ENCODE results near the gene NATD1.

NATD1 gene

DNA sequence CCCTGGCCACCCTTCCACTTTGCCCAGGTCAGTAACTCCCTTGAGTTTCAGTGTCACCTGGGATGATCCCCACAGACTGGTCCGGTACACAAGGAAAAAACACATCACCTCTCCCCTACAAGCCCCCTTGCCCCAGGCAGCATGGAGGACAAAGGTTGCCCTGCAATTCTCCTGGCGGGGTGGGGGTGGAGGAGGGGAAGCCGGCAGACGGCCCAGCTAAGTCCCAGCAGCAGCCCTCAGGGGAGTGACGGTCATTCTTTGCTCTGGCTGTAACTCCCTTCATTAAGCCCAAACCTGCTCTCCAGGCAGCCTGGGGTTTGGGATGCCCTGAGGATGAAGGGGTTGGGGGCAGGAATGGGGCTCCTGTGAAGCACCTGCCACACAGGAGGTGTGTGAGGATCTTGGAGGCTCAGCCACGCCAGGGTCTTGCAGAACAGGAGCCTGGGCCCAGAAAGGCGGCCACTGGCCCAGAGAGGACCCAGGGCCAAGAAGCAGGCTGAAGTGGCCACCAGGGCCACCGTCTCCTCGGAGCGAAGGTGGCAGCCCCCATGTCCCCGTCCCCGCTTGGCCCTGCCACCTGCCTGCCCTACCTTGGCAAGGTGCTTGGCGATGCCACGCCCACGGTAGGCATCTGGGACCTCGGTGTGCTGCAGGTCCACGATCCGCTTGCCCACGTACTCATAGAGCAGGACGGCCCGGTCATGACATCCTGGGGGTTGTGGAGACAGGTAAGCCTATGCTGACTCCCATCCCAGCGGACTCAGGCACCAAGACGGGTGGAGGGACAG is 9.5 kb downstream of the NATD1 start:
- H3K4me1 ChIP-seq (ENCODE audit: control insufficient read depth in 1 of 2, insufficient read depth in 2 of 2, low read length in 2 of 2) = peaks cover 0 to 5% of the 10 kb centered on the region in 2 donors
- no peak overlapping the region for H3K9ac ChIP-seq (ENCODE audit: low read depth in 1 of 2, low read length in 2 of 2)
- no peak overlapping the region for H3K4me3 ChIP-seq (ENCODE audit: low read depth in 1 of 2, low read length in 2 of 2)
- H3K36me3 ChIP-seq (ENCODE audit: control insufficient read depth in 1 of 2, insufficient read depth in 2 of 2, low read length in 2 of 2) = no peaks in the 10 kb centered on the region
- no peaks in the 10 kb centered on the region for H3K9me3 ChIP-seq (ENCODE audit: control insufficient read depth in 1 of 2, low read length in 2 of 2)
- no peak overlapping the region for H3K27ac ChIP-seq (ENCODE audit: low read depth, low read length)
- no peaks in the 10 kb centered on the region for H3K27me3 ChIP-seq (ENCODE audit: control insufficient read depth in 1 of 2, insufficient read depth in 2 of 2, low read length in 2 of 2)

- no peak overlapping the region for H3K4me3 ChIP-seq (ENCODE audit: low read depth in 1 of 2, low read length in 2 of 2)
- no peaks in the 10 kb centered on the region for H3K9me3 ChIP-seq (ENCODE audit: control insufficient read depth in 1 of 2, low read length in 2 of 2)
- H3K4me1 ChIP-seq (ENCODE audit: control insufficient read depth in 1 of 2, insufficient read depth in 2 of 2, low read length in 2 of 2) = peaks cover 0 to 5% of the 10 kb centered on the region in 2 donors
- no peak overlapping the region for H3K9ac ChIP-seq (ENCODE audit: low read depth in 1 of 2, low read length in 2 of 2)
- H3K27me3 ChIP-seq (ENCODE audit: control insufficient read depth in 1 of 2, insufficient read depth in 2 of 2, low read length in 2 of 2) = no peaks in the 10 kb centered on the region
- no peak overlapping the region for H3K27ac ChIP-seq (ENCODE audit: low read depth, low read length)
- no peaks in the 10 kb centered on the region for H3K36me3 ChIP-seq (ENCODE audit: control insufficient read depth in 1 of 2, insufficient read depth in 2 of 2, low read length in 2 of 2)
These were observed 10.3 kb downstream of the NATD1 start for GRCh38 chr17:21242780-21243515.

GRCh38 chr17:21242026-21242697 is 11.0 kb downstream of the NATD1 start:
- Histone ChIP-seq H3K36me3 (ENCODE audit: control insufficient read depth in 1 of 2, insufficient read depth in 2 of 2, low read length in 2 of 2) (no peaks in the 10 kb centered on the region), H3K9ac (ENCODE audit: low read depth in 1 of 2, low read length in 2 of 2) (no peak overlapping the region), H3K9me3 (ENCODE audit: control insufficient read depth in 1 of 2, low read length in 2 of 2) (no peaks in the 10 kb centered on the region), H3K27ac (ENCODE audit: low read depth, low read length) (no peak overlapping the region), H3K4me3 (ENCODE audit: low read depth in 1 of 2, low read length in 2 of 2) (no peak overlapping the region), H3K27me3 (ENCODE audit: control insufficient read depth in 1 of 2, insufficient read depth in 2 of 2, low read length in 2 of 2) (no peaks in the 10 kb centered on the region), H3K4me1 (ENCODE audit: control insufficient read depth in 1 of 2, insufficient read depth in 2 of 2, low read length in 2 of 2) (peaks cover 0 to 5% of the 10 kb centered on the region in 2 donors)

- no peaks in the 10 kb centered on the region for H3K27me3 ChIP-seq (ENCODE audit: control insufficient read depth in 1 of 2, insufficient read depth in 2 of 2, low read length in 2 of 2)
- H3K4me3 ChIP-seq (ENCODE audit: low read depth in 1 of 2, low read length in 2 of 2) = no peak overlapping the region
- no peaks in the 10 kb centered on the region for H3K9me3 ChIP-seq (ENCODE audit: control insufficient read depth in 1 of 2, low read length in 2 of 2)
- peaks cover 0 to 5% of the 10 kb centered on the region in 2 donors for H3K4me1 ChIP-seq (ENCODE audit: control insufficient read depth in 1 of 2, insufficient read depth in 2 of 2, low read length in 2 of 2)
- no peak overlapping the region for H3K9ac ChIP-seq (ENCODE audit: low read depth in 1 of 2, low read length in 2 of 2)
- no peak overlapping the region for H3K27ac ChIP-seq (ENCODE audit: low read depth, low read length)
- no peaks in the 10 kb centered on the region for H3K36me3 ChIP-seq (ENCODE audit: control insufficient read depth in 1 of 2, insufficient read depth in 2 of 2, low read length in 2 of 2)
These were observed 11.6 kb downstream of the NATD1 start for GRCh38 chr17:21241564-21241963.

GRCh38 chr17:21240369-21241055 is 12.7 kb downstream of the NATD1 start:
- Histone ChIP-seq H3K4me3 (ENCODE audit: low read depth in 1 of 2, low read length in 2 of 2) (no peak overlapping the region), H3K9ac (ENCODE audit: low read depth in 1 of 2, low read length in 2 of 2) (no peak overlapping the region), H3K36me3 (ENCODE audit: control insufficient read depth in 1 of 2, insufficient read depth in 2 of 2, low read length in 2 of 2) (no peaks in the 10 kb centered on the region), H3K27ac (ENCODE audit: low read depth, low read length) (no peak overlapping the region), H3K4me1 (ENCODE audit: control insufficient read depth in 1 of 2, insufficient read depth in 2 of 2, low read length in 2 of 2) (peaks cover 0 to 5% of the 10 kb centered on the region in 2 donors), H3K9me3 (ENCODE audit: control insufficient read depth in 1 of 2, low read length in 2 of 2) (no peaks in the 10 kb centered on the region), H3K27me3 (ENCODE audit: control insufficient read depth in 1 of 2, insufficient read depth in 2 of 2, low read length in 2 of 2) (no peaks in the 10 kb centered on the region)

DNA sequence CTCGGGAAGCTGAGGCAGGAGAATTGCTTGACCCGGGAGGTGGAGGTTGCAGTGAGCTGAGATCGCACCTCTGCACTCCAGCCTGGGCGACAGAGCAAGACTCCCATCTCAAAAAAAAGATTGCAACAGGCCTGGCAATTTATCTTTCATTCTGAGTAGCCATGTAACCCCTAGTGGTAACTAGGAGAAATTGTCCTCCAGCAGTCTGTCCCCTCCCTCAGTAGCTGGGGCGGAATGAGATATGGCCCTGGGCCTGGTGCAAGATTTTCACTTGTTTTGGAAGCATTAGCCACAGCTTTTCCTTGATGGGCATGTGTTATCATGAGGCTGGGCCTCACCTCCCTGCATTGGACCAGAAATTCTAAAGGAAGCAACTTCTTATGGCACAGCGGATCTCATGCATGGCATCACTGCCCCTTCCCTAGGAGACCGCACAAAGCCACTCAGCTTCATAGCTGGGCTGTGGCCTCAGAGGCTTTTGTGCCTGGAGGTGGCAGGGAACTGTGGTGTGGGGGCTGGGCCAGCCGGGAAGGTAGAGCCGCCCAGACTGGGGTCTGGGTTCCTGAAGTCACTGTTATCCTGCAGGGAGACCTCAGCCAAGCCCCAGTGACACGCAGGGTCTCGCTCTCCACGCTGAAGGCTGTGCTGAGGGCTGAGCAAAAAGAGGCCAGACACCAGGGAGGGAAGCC is 13.4 kb downstream of the NATD1 start:
- peaks cover 0 to 5% of the 10 kb centered on the region in 2 donors for H3K4me1 ChIP-seq (ENCODE audit: control insufficient read depth in 1 of 2, insufficient read depth in 2 of 2, low read length in 2 of 2)
- H3K27me3 ChIP-seq (ENCODE audit: control insufficient read depth in 1 of 2, insufficient read depth in 2 of 2, low read length in 2 of 2) = no peaks in the 10 kb centered on the region
- no peak overlapping the region for H3K4me3 ChIP-seq (ENCODE audit: low read depth in 1 of 2, low read length in 2 of 2)
- H3K27ac ChIP-seq (ENCODE audit: low read depth, low read length) = no peak overlapping the region
- H3K9me3 ChIP-seq (ENCODE audit: control insufficient read depth in 1 of 2, low read length in 2 of 2) = no peaks in the 10 kb centered on the region
- H3K36me3 ChIP-seq (ENCODE audit: control insufficient read depth in 1 of 2, insufficient read depth in 2 of 2, low read length in 2 of 2) = no peaks in the 10 kb centered on the region
- H3K9ac ChIP-seq (ENCODE audit: low read depth in 1 of 2, low read length in 2 of 2) = no peak overlapping the region

DNA sequence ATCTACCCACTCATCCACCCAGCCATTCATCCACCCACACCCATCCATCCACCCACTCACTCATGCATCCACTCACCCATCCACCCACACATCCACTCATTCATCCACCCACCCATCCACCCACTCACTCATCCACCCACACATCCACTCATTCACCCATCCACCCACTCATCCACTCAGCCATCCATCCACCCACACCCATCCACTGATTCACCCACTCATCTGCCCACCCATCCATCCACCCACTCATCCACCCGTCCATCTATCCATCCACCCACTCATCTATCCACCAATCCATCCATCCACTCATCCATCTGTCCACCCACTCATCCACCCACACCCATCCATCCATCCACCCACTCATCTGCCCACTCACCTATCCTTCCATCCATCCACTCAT is 17.3 kb downstream of the NATD1 start:
- H3K4me3 ChIP-seq (ENCODE audit: low read depth in 1 of 2, low read length in 2 of 2) = no peak overlapping the region
- H3K9me3 ChIP-seq (ENCODE audit: control insufficient read depth in 1 of 2, low read length in 2 of 2) = peaks cover 3 to 5% of the 10 kb centered on the region in 2 donors
- no peaks in the 10 kb centered on the region for H3K27me3 ChIP-seq (ENCODE audit: control insufficient read depth in 1 of 2, insufficient read depth in 2 of 2, low read length in 2 of 2)
- no peak overlapping the region for H3K9ac ChIP-seq (ENCODE audit: low read depth in 1 of 2, low read length in 2 of 2)
- H3K4me1 ChIP-seq (ENCODE audit: control insufficient read depth in 1 of 2, insufficient read depth in 2 of 2, low read length in 2 of 2) = no peaks in the 10 kb centered on the region
- no peaks in the 10 kb centered on the region for H3K36me3 ChIP-seq (ENCODE audit: control insufficient read depth in 1 of 2, insufficient read depth in 2 of 2, low read length in 2 of 2)
- H3K27ac ChIP-seq (ENCODE audit: low read depth, low read length) = no peak overlapping the region

DNA sequence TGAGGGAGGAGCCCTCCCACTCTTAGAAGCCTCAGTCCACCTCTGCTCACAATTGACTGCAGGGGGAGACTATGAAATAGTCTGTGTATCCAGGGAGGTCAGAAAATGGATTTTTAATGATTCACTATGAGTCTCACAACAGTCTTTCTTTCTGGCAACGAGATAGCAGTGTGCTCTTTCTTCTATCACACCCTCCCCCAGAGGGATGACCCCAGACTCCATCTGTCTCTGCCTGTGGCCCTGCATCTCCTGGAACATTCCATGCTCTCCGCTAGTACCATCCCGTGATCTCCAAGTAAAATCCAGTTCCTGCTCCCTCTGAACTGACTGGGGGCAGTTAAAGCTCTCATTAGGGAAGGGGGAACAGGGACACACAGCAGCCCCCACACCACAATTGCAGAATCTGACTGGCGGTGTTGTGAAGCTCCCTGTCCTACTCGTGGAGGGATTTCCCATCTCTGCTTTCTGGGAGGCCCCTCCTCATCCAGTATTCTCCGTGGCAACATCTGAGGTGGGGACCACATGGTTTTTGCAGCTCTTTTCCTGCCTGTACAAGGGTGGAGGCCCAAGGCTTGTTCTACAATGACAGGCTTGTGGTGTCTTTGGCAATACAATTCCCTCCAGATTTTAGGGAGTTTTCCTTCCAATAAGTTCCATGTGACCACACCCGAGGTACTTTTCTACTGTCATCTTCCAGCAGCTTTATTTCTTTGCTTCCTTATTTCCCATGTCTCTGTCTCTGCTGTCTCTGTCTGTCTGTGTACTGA is 19.4 kb downstream of the NATD1 start:
- H3K36me3 ChIP-seq (ENCODE audit: control insufficient read depth in 1 of 2, insufficient read depth in 2 of 2, low read length in 2 of 2) = no peaks in the 10 kb centered on the region

More for the DNA sequence above, 19.4 kb downstream of the NATD1 start:
- Histone ChIP-seq H3K4me3 (ENCODE audit: low read depth in 1 of 2, low read length in 2 of 2) (no peak overlapping the region), H3K9ac (ENCODE audit: low read depth in 1 of 2, low read length in 2 of 2) (no peak overlapping the region), H3K9me3 (ENCODE audit: control insufficient read depth in 1 of 2, low read length in 2 of 2) (peaks cover 3 to 5% of the 10 kb centered on the region in 2 donors), H3K27me3 (ENCODE audit: control insufficient read depth in 1 of 2, insufficient read depth in 2 of 2, low read length in 2 of 2) (no peaks in the 10 kb centered on the region), H3K27ac (ENCODE audit: low read depth, low read length) (no peak overlapping the region), H3K4me1 (ENCODE audit: control insufficient read depth in 1 of 2, insufficient read depth in 2 of 2, low read length in 2 of 2) (no peaks in the 10 kb centered on the region)
